HG03097 (cell line): Measurements from ENCODE around the gene IRGC.

ENCODE experiments used
- ATAC-seq: cut with Tn5 transposase; IDR thresholded peaks from one replicate; pipeline ENCODE4 v1.9.1; 2021; ENCODE audit not compliant: unreplicated experiment, low FRiP score

Gene IRGC

GRCh38 chr19:43720936-43721335, 5.1 kb downstream of the IRGC start:
- no peak for ATAC-seq

- no peak for ATAC-seq
These were observed 5.7 kb downstream of the IRGC start for GRCh38 chr19:43721469-43722048.

- no peak for ATAC-seq
These were observed 7.7 kb downstream of the IRGC start for GRCh38 chr19:43723588-43723987.

GRCh38 chr19:43724896-43725295, 9.0 kb downstream of the IRGC start:
- no peak for ATAC-seq

GRCh38 chr19:43725468-43725867, 9.6 kb downstream of the IRGC start:
- ATAC-seq = no peak

GRCh38 chr19:43726736-43727592, 11.1 kb downstream of the IRGC start:
- no peak for ATAC-seq

GRCh38 chr19:43727593-43727853, 11.6 kb downstream of the IRGC start:
- no peak for ATAC-seq

- no peak for ATAC-seq
These were observed 14.0 kb downstream of the IRGC start for GRCh38 chr19:43729919-43730318.

- ATAC-seq = no peak
These were observed 15.5 kb downstream of the IRGC start for GRCh38 chr19:43731346-43731745.

- no peak for ATAC-seq
These were observed 16.0 kb downstream of the IRGC start for GRCh38 chr19:43731846-43732245.

- ATAC-seq = no peak
These were observed 19.1 kb downstream of the IRGC start for GRCh38 chr19:43735013-43735412.

GRCh38 chr19:43735957-43736356, 20.1 kb downstream of the IRGC start:
- no peak for ATAC-seq

GRCh38 chr19:43738780-43739211, 22.9 kb downstream of the IRGC start:
- ATAC-seq = no peak

GRCh38 chr19:43739439-43740235, 23.8 kb downstream of the IRGC start:
- no peak for ATAC-seq

- no peak for ATAC-seq
These were observed 25.4 kb downstream of the IRGC start for GRCh38 chr19:43741075-43741825.

GRCh38 chr19:43743059-43743458, 27.2 kb downstream of the IRGC start:
- no peak for ATAC-seq

GRCh38 chr19:43747557-43748204, 31.8 kb downstream of the IRGC start:
- no peak for ATAC-seq

- ATAC-seq = no peak
These were observed 32.3 kb downstream of the IRGC start for GRCh38 chr19:43748205-43748594.

GRCh38 chr19:43748685-43749084, 32.8 kb downstream of the IRGC start:
- no peak for ATAC-seq

- ATAC-seq = no peak
These were observed 33.3 kb downstream of the IRGC start for GRCh38 chr19:43749152-43749551.
